Thyroid gland (tissue), 4 donors: ENCODE results near the gene CCSER1. TPM values are rescaled to one million over a fixed set of nuclear protein-coding genes. Genes with fewer than 3 reads are reported as not detected.

Source experiments
- DNase-seq, 2 donors: peaks; one replicate each; pipeline ENCODE4 v3.0.0-alpha.2; 2019
- H3K27ac ChIP-seq, 3 donors: fragments of 200-600 bp; sonication (generic); 1 replicate in 2 of 3; 2 replicates in 1 of 3; pipeline ENCODE4 v1.5.1; 2016 to 2019; ENCODE audit warnings: mild to moderate bottlenecking in 1 of 3, moderate library complexity in 1 of 3
- H3K27me3 ChIP-seq: fragments of 200-600 bp; sonication (generic); one replicate; pipeline ENCODE4 v1.5.1; 2019
- H3K36me3 ChIP-seq, 2 donors: fragments of 200-600 bp; sonication (generic); one replicate each; pipeline ENCODE4 v1.5.1; 2016 to 2019
- H3K4me1 ChIP-seq, 2 donors: fragments of 200-600 bp; sonication (generic); one replicate each; pipeline ENCODE4 v1.5.1; 2017 to 2019
- H3K4me3 ChIP-seq, 3 donors: fragments of 200-600 bp; sonication (generic); replicated peaks in 1 of 3; 1 replicate in 2 of 3; 2 replicates in 1 of 3; pipeline ENCODE4 v1.5.1; 2016; ENCODE audit warnings: mild to moderate bottlenecking in 1 of 3
- H3K9me3 ChIP-seq: fragments of 200-600 bp; sonication (generic); one replicate; pipeline ENCODE4 v1.5.1; 2017
- POLR2A ChIP-seq, 2 donors: fragments of 450-650 bp; IDR thresholded peaks; one replicate each; pipeline ENCODE4 v1.6.1; 2017; ENCODE audit warnings: antibody characterized with exemption in 2 of 2, mild to moderate bottlenecking in 2 of 2, moderate library complexity in 1 of 2
- WGBS, 2 donors: methylation state at CpG; one replicate each; pipeline ENCODE4 v1.1.5; 2017; 5-methylcytosine and 5-hydroxymethylcytosine counted together
- intact Hi-C: fragments of 100-400 bp; cut with DNase I; formaldehyde crosslinking; loops from one replicate; pipeline ENCODE4 v1.15.1; 2023
- total RNA-seq, 4 donors: library from RNA; depleted of rRNA; stranded (reverse); fragments of >200 nt; gene quantifications; one replicate each; pipeline ENCODE4 v1.2.3, GENCODE V29; 2016
- TF ChIP-seq, protein P1 (sequence below), 6 experiments: fragments of 200-600 bp in 3 of 6; fragments of 450-650 bp in 3 of 6; sonication (generic) in 3 of 6; IDR thresholded peaks; one replicate each; pipeline ENCODE4 v1.5.1; 2016 to 2019; ENCODE audit warnings: antibody characterized with exemption in 6 of 6, mild to moderate bottlenecking in 2 of 6, inconsistent platforms in 1 of 6, moderate library complexity in 1 of 6

The CCSER1 gene
- total RNA-seq, 4 donors from 2014 or later: 37.7 to 52.3 (median 43.3) TPM

DNA sequence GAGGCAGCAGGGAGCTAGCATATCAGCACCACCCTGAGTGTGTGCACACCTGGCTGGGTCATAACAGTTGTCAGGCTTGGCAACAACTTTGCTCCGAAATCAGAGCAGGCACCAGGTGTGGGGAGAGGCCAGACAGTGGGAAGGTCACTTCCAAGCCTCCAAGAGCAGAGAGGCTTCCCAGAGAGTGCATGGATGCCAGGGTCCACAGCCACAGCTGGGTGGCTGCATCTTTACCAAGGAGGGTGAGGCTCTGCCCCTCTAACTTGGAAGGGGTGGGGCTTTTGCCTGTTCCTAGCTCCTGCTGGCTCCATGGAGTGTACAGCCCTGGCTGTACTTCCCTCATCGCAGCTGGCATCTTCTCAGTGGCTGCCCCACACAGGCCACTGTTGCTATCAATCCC lies 322.4 kb downstream of the CCSER1 start:
- TF ChIP-seq, protein P1, sequence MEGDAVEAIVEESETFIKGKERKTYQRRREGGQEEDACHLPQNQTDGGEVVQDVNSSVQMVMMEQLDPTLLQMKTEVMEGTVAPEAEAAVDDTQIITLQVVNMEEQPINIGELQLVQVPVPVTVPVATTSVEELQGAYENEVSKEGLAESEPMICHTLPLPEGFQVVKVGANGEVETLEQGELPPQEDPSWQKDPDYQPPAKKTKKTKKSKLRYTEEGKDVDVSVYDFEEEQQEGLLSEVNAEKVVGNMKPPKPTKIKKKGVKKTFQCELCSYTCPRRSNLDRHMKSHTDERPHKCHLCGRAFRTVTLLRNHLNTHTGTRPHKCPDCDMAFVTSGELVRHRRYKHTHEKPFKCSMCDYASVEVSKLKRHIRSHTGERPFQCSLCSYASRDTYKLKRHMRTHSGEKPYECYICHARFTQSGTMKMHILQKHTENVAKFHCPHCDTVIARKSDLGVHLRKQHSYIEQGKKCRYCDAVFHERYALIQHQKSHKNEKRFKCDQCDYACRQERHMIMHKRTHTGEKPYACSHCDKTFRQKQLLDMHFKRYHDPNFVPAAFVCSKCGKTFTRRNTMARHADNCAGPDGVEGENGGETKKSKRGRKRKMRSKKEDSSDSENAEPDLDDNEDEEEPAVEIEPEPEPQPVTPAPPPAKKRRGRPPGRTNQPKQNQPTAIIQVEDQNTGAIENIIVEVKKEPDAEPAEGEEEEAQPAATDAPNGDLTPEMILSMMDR (IDR thresholded peaks at IDR 0.05): no peak
- TF ChIP-seq POLR2A (IDR thresholded peaks at IDR 0.05): no peak
- intact Hi-C loops: no loop called here

DNA sequence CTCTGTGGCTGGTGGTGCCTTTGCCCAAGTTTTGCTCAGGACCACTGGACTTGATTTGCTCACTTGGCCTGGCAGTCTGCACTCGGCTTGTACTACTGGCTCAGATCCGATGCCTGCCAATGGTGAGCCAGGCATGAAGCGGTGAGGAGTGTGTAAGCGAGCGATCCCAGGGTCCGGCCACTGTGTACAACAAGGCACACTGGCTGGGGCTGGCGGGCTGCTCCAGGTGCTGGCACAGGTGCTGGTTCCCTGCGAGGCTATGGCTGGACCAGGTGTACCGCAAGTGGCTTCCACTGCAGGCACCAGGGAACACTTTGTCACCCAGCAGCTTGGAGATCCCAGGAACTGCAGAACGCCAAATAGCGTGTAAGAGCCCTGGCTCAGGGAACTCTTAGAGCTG lies 329.7 kb downstream of the CCSER1 start:
- Histone ChIP-seq H3K27me3 (no peaks in the 10 kb centered on the region), H3K27ac (no peak overlapping the region), H3K4me3 (no peak overlapping the region), H3K36me3 (no peaks in the 10 kb centered on the region), H3K4me1 (no peaks in the 10 kb centered on the region), H3K9me3 (no peaks in the 10 kb centered on the region)
- TF ChIP-seq, protein P1 (IDR thresholded peaks at IDR 0.05): no peak
- TF ChIP-seq POLR2A (IDR thresholded peaks at IDR 0.05): no peak
- intact Hi-C loops: no loop called here
- 89 to 97% methylated on average over 5 to 11 of the region's 11 CpGs for WGBS, 2 donors
- no peak for DNase-seq

More for the DNA sequence above, 322.4 kb downstream of the CCSER1 start:
- H3K36me3 ChIP-seq: no peaks in the 10 kb centered on the region
- no peaks in the 10 kb centered on the region for H3K27me3 ChIP-seq
- H3K9me3 ChIP-seq: no peaks in the 10 kb centered on the region
- no peak overlapping the region for H3K27ac ChIP-seq
- 92 to 94% methylated on average over 2 of the region's 2 CpGs for WGBS, 2 donors
- H3K4me1 ChIP-seq: no peaks in the 10 kb centered on the region
- H3K4me3 ChIP-seq: no peak overlapping the region
- DNase-seq: no peak

DNA sequence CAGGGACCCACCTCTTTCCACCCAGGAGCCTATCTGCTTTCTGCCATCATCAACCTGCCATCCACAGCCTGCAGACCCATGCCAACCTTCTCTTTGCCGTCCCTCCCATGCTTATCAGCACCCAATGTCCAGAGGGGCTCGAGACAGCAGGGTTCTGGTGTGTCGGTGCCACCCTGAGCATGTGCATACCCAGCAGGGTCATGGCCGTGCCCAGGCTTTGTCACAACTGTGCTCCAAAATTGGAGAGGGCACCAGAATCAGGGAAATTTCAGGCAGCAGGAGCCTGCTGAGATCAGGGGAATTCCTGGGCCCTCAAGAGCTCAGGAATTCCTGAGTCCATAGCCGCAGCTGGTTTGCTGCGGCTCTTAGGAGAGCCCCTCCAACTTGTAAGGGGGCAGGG lies 330.6 kb downstream of the CCSER1 start:
- Histone ChIP-seq H3K9me3 (no peaks in the 10 kb centered on the region), H3K4me1 (no peaks in the 10 kb centered on the region), H3K27me3 (no peaks in the 10 kb centered on the region), H3K27ac (no peak overlapping the region), H3K4me3 (no peak overlapping the region), H3K36me3 (no peaks in the 10 kb centered on the region)
- intact Hi-C loops: no loop called here
- WGBS, 2 donors: 90 to 96% methylated on average over 5 to 6 of the region's 6 CpGs
- DNase-seq: no peak
- TF ChIP-seq, protein P1 (IDR thresholded peaks at IDR 0.05): no peak
- TF ChIP-seq POLR2A (IDR thresholded peaks at IDR 0.05): no peak

DNA sequence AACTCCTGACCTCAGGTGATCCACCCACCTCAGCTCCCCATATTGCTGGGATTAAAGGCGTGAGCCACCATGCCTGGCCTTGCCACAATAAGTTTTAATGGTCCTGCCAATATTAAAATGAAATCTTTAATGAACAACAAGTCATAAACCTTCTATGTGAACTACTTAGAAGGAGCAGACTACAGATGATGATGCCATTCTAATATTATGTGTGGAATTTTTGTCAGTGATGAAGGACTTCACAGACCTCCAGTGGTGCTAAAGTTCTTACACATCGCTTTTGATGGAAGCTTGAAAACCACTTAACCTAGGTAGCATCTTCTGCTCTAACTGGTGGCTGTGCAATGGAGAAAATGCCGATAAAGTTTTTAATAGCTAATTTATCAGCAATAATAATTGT lies 331.4 kb downstream of the CCSER1 start:
- H3K27ac ChIP-seq: no peak overlapping the region
- no peak overlapping the region for H3K4me3 ChIP-seq
- H3K36me3 ChIP-seq: no peaks in the 10 kb centered on the region
- H3K9me3 ChIP-seq: no peaks in the 10 kb centered on the region
- WGBS, 2 donors: 87 to 96% methylated on average over 3 of the region's 3 CpGs
- intact Hi-C loops: no loop called here
- no peaks in the 10 kb centered on the region for H3K4me1 ChIP-seq
- TF ChIP-seq, protein P1 (IDR thresholded peaks at IDR 0.05): no peak
- no peak for TF ChIP-seq POLR2A (IDR thresholded peaks at IDR 0.05)
- no peaks in the 10 kb centered on the region for H3K27me3 ChIP-seq
- no peak for DNase-seq

DNA sequence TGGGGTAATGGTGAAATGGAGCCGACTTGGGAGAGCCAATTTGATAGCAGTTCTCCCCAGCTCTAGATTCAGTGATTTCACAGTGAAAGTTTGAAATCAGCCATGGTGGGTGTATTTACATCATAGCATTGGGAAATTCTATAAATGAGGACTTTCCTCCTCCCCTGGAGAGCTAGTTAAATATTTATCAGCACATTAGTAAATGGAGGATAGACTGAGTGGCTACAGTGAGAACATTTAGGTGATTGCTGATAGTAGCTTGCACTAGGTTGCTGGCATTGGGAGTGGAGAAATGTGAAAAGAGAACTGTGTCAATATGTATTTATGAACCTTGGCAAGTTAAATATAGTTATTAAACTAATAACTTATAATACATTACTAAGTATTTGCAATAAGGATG lies 347.3 kb downstream of the CCSER1 start:
- no peak overlapping the region for H3K4me3 ChIP-seq
- no peak overlapping the region for H3K27ac ChIP-seq
- intact Hi-C loops: no loop called here
- no peaks in the 10 kb centered on the region for H3K36me3 ChIP-seq
- WGBS, 2 donors: 75 to 77% methylated on average over 1 of the region's 1 CpG
- no peaks in the 10 kb centered on the region for H3K27me3 ChIP-seq
- DNase-seq: no peak
- H3K4me1 ChIP-seq: no peaks in the 10 kb centered on the region
- no peaks in the 10 kb centered on the region for H3K9me3 ChIP-seq
- TF ChIP-seq, protein P1 (IDR thresholded peaks at IDR 0.05): no peak
- no peak for TF ChIP-seq POLR2A (IDR thresholded peaks at IDR 0.05)
